ENCODE results near the gene CP.

DNA sequence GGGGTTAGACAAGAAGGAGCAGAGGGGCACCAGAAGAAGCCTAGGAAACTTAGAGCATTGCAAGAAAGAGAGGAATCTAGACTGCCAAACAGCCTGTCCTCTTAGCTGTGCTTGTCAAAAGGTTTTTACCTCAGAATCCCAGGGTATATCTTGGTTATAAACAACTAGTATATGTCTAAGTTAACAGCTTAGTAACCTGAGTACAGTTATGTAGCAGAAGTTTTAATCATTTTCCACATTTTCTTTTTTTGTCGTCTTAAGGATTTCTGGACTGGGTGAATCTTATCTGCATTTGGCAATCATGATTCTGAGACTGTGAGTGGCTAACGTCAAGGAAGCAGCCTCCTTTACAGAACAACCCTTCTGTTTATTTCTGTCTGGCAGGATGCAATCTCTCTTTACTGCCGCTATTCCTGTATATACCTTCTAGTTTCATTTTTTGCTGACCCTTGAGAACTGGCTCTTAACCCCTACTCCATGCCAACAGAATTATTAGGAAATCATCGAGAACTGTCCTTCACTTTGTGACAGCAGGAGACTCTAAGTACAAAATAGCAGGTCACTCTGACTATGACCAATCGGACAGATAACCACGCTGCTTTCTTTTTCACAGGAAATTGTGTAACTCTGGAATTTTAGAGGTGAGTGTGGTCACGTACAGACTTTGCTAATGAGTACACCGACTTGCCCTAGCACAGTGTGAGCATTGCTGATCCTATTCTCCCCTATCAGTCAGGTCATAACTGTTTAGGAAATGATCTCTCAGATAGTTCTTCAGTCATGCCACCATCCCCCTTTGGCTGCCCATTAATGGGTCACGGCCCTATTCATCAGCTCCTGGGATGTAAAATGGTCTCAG, 3.3 kb upstream of the CP start:
- TF ChIP-seq, protein P1, sequence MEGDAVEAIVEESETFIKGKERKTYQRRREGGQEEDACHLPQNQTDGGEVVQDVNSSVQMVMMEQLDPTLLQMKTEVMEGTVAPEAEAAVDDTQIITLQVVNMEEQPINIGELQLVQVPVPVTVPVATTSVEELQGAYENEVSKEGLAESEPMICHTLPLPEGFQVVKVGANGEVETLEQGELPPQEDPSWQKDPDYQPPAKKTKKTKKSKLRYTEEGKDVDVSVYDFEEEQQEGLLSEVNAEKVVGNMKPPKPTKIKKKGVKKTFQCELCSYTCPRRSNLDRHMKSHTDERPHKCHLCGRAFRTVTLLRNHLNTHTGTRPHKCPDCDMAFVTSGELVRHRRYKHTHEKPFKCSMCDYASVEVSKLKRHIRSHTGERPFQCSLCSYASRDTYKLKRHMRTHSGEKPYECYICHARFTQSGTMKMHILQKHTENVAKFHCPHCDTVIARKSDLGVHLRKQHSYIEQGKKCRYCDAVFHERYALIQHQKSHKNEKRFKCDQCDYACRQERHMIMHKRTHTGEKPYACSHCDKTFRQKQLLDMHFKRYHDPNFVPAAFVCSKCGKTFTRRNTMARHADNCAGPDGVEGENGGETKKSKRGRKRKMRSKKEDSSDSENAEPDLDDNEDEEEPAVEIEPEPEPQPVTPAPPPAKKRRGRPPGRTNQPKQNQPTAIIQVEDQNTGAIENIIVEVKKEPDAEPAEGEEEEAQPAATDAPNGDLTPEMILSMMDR (conservative IDR thresholded peaks at IDR 0.05; ENCODE audit: low read depth in 2 of 2) = no peak
- TF ChIP-seq, protein P2, sequence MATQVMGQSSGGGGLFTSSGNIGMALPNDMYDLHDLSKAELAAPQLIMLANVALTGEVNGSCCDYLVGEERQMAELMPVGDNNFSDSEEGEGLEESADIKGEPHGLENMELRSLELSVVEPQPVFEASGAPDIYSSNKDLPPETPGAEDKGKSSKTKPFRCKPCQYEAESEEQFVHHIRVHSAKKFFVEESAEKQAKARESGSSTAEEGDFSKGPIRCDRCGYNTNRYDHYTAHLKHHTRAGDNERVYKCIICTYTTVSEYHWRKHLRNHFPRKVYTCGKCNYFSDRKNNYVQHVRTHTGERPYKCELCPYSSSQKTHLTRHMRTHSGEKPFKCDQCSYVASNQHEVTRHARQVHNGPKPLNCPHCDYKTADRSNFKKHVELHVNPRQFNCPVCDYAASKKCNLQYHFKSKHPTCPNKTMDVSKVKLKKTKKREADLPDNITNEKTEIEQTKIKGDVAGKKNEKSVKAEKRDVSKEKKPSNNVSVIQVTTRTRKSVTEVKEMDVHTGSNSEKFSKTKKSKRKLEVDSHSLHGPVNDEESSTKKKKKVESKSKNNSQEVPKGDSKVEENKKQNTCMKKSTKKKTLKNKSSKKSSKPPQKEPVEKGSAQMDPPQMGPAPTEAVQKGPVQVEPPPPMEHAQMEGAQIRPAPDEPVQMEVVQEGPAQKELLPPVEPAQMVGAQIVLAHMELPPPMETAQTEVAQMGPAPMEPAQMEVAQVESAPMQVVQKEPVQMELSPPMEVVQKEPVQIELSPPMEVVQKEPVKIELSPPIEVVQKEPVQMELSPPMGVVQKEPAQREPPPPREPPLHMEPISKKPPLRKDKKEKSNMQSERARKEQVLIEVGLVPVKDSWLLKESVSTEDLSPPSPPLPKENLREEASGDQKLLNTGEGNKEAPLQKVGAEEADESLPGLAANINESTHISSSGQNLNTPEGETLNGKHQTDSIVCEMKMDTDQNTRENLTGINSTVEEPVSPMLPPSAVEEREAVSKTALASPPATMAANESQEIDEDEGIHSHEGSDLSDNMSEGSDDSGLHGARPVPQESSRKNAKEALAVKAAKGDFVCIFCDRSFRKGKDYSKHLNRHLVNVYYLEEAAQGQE (IDR thresholded peaks at IDR 0.05; ENCODE audit: unreplicated experiment) = no peak
- TF ChIP-seq STAT1 (IDR thresholded peaks at IDR 0.05; ENCODE audit: unreplicated experiment) = no peak
- TF ChIP-seq EZH2phosphoT487 (IDR thresholded peaks at IDR 0.05; ENCODE audit: unreplicated experiment) = no peak
- TF ChIP-seq POLR2AphosphoS5 (IDR thresholded peaks at IDR 0.05; ENCODE audit: low read depth) = no peak
